ENCODE measurements around the gene SNRPA. TPM values are rescaled to one million over a fixed set of nuclear protein-coding genes. Genes with fewer than 3 reads are reported as not detected.

SNRPA gene
- total and polyA plus RNA-seq, 2 donors (not counting 1 experiment from before 2014, with no cell fraction given) = 92.0 to 147 TPM

DNA sequence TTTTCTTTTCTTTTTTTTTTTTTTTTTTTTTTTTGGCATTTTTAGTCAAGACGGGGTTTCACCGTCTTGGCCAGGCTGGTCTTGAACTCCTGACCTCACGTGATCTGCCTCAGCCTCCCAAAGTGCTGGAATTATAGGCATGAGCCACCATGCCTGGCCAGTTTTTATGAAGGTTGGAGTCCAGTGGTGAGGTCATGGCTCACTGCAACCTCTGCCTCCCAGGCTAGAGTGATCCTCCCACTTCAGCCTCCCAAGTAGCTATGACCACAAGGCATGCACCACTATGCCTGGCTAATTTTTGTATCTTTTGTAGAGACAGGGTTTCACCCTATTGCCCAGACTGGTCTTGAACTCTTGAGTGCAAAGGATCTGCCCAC is 4.2 kb downstream of the SNRPA start:
- H4K20me1 ChIP-seq (ENCODE audit: control insufficient read depth, insufficient read depth, low read length, poor library complexity, severe bottlenecking) = peaks cover 63% of the 10 kb centered on the region
- H3K9ac ChIP-seq (ENCODE audit: low read length) = no peak overlapping the region
- peak overlapping the region; percentile 41 for H3K4me3 Mint-ChIP-seq
- ChIA-PET POLR2A (interaction anchor here (0.6 to 1.8 kb wide), 3 partner anchors 22 to 64 kb away, joined by 3 to 5 read pairs (median 4); partner anchors contain the start of gene RAB4B), CTCF (interaction anchor here (1.2 to 3.0 kb wide), 6 partner anchors 12 to 78 kb away, joined by 3 to 14 read pairs (median 12); partner anchors contain the start of gene RAB4B)
- H3K27ac ChIP-seq (ENCODE audit: low read length in 2 of 2) = no peak overlapping the region
- H3K27ac Mint-ChIP-seq = no peak overlapping the region
- H3K27me3 Mint-ChIP-seq = no peaks in the 10 kb centered on the region
- ATAC-seq (ENCODE audit: low read depth) (no peak), DNase-seq (no peak)
- no peaks in the 10 kb centered on the region for H3K9me3 Mint-ChIP-seq (ENCODE audit: insufficient read depth)
- H3K4me3 ChIP-seq (ENCODE audit: control extremely low read depth in 1 of 5, extremely low read depth in 1 of 5, insufficient read depth in 1 of 5, low read depth in 2 of 5, low read length in 4 of 5) = peak overlapping the region in 1 of 5 experiments; percentile 30
- no peak overlapping the region for H2AFZ ChIP-seq (ENCODE audit: insufficient read depth, low read depth, low read length, poor library complexity, severe bottlenecking)
- peaks cover 45% of the 10 kb centered on the region for H3K4me1 Mint-ChIP-seq
- intact Hi-C loops (cut with micrococcal nuclease) = no loop called here
- peak overlapping the region; percentile 63 for H3K4me2 ChIP-seq (replicated peaks; ENCODE audit: low read depth, low read length, poor library complexity, severe bottlenecking)
- TF ChIP-seq, protein P1, sequence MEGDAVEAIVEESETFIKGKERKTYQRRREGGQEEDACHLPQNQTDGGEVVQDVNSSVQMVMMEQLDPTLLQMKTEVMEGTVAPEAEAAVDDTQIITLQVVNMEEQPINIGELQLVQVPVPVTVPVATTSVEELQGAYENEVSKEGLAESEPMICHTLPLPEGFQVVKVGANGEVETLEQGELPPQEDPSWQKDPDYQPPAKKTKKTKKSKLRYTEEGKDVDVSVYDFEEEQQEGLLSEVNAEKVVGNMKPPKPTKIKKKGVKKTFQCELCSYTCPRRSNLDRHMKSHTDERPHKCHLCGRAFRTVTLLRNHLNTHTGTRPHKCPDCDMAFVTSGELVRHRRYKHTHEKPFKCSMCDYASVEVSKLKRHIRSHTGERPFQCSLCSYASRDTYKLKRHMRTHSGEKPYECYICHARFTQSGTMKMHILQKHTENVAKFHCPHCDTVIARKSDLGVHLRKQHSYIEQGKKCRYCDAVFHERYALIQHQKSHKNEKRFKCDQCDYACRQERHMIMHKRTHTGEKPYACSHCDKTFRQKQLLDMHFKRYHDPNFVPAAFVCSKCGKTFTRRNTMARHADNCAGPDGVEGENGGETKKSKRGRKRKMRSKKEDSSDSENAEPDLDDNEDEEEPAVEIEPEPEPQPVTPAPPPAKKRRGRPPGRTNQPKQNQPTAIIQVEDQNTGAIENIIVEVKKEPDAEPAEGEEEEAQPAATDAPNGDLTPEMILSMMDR (IDR thresholded peaks at IDR 0.05) = no peak
- no peak for TF ChIP-seq EZH2 (IDR thresholded peaks at IDR 0.05; ENCODE audit: borderline replicate concordance, insufficient read depth, low read depth, low read length, poor library complexity, severe bottlenecking)
- 100% methylated on average over 3 of the region's 3 CpGs for WGBS (ENCODE audit: insufficient coverage)
- H3K9me3 ChIP-seq (ENCODE audit: control extremely low read depth in 1 of 3, control insufficient read depth in 2 of 3, insufficient read depth in 1 of 3, low read length in 2 of 3) = no peaks in the 10 kb centered on the region
- peaks cover 20 to 51% of the 10 kb centered on the region in 2 experiments for H3K36me3 ChIP-seq (replicated peaks in 1 of 2; ENCODE audit: control extremely low read depth in 1 of 2, control insufficient read depth in 1 of 2, extremely low read depth in 1 of 2, insufficient read depth in 2 of 2, low read length in 1 of 2)
- H3K79me2 ChIP-seq (ENCODE audit: control insufficient read depth, insufficient read depth, low read length) = peaks cover 80% of the 10 kb centered on the region
- no peaks in the 10 kb centered on the region for H3K27me3 ChIP-seq (replicated peaks in 1 of 4; ENCODE audit: control extremely low read depth in 1 of 4, control insufficient read depth in 3 of 4, insufficient read depth in 4 of 4, low read length in 3 of 4)
- peaks cover 38 to 54% of the 10 kb centered on the region in 2 donors for H3K4me1 ChIP-seq (ENCODE audit: control insufficient read depth in 2 of 2, insufficient read depth in 2 of 2, low read length in 2 of 2)

DNA sequence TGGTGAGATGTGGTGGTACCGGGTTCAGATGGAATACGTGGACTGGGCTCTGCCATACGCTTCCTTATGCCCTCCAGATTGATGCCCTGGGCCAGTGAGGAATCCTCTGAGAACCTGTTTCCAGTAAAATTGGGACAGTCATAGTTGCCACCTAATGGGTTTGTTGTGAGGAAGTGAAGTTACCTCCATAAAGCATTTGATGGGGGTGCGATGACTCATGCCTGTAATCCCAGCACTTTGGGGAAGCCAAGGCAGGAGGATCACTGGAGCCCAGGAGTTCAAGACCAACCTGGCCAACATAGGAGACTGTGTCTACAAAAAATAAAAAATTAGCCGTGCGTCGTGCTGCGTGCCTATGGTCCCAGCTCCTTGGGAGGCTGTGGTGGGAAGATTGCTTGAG is 4.8 kb downstream of the SNRPA start:
- Histone ChIP-seq H3K27me3 (replicated peaks in 1 of 4; ENCODE audit: control extremely low read depth in 1 of 4, control insufficient read depth in 3 of 4, insufficient read depth in 4 of 4, low read length in 3 of 4) (no peaks in the 10 kb centered on the region), H3K36me3 (replicated peaks in 1 of 2; ENCODE audit: control extremely low read depth in 1 of 2, control insufficient read depth in 1 of 2, extremely low read depth in 1 of 2, insufficient read depth in 2 of 2, low read length in 1 of 2) (peaks cover 23 to 57% of the 10 kb centered on the region in 2 experiments), H3K9ac (ENCODE audit: low read length) (no peak overlapping the region), H3K4me2 (replicated peaks; ENCODE audit: low read depth, low read length, poor library complexity, severe bottlenecking) (peak overlapping the region; percentile 63), H4K20me1 (ENCODE audit: control insufficient read depth, insufficient read depth, low read length, poor library complexity, severe bottlenecking) (peaks cover 68% of the 10 kb centered on the region), H3K79me2 (ENCODE audit: control insufficient read depth, insufficient read depth, low read length) (peaks cover 83% of the 10 kb centered on the region), H3K9me3 (ENCODE audit: control extremely low read depth in 1 of 3, control insufficient read depth in 2 of 3, insufficient read depth in 1 of 3, low read length in 2 of 3) (no peaks in the 10 kb centered on the region), H3K27ac (ENCODE audit: low read length in 2 of 2) (no peak overlapping the region), H2AFZ (ENCODE audit: insufficient read depth, low read depth, low read length, poor library complexity, severe bottlenecking) (no peak overlapping the region), H3K4me1 (ENCODE audit: control insufficient read depth in 2 of 2, insufficient read depth in 2 of 2, low read length in 2 of 2) (peaks cover 38 to 54% of the 10 kb centered on the region in 2 donors), H3K4me3 (ENCODE audit: control extremely low read depth in 1 of 5, extremely low read depth in 1 of 5, insufficient read depth in 1 of 5, low read depth in 2 of 5, low read length in 4 of 5) (no peak overlapping the region)
- ATAC-seq (ENCODE audit: low read depth) (no peak), DNase-seq (no peak)
- Mint-ChIP-seq H3K9me3 (ENCODE audit: insufficient read depth) (no peaks in the 10 kb centered on the region), H3K27me3 (no peaks in the 10 kb centered on the region), H3K27ac (peak overlapping the region; percentile 41), H3K4me3 (peak overlapping the region; percentile 41), H3K4me1 (peaks cover 45% of the 10 kb centered on the region)
- intact Hi-C loops (cut with micrococcal nuclease) = no loop called here
- WGBS (ENCODE audit: insufficient coverage) = 100% methylated on average over 4 of the region's 8 CpGs
- TF ChIP-seq EZH2 (IDR thresholded peaks at IDR 0.05; ENCODE audit: borderline replicate concordance, insufficient read depth, low read depth, low read length, poor library complexity, severe bottlenecking) = no peak
- TF ChIP-seq, protein P1 (IDR thresholded peaks at IDR 0.05) = no peak
- ChIA-PET CTCF (interaction anchor here (0.5 to 2.9 kb wide), 5 partner anchors 12 to 61 kb away, joined by 3 to 14 read pairs (median 5); partner anchors contain the start of gene EGLN2), POLR2A (interaction anchor here (0.6 to 1.8 kb wide), 2 partner anchors 22 to 34 kb away, joined by 4 to 5 read pairs; partner anchors contain the start of gene RAB4B)

Measured in B cell (primary cell).